ENCODE measurements around the gene FAM117B. TPM values are rescaled to one million over a fixed set of nuclear protein-coding genes. Genes with fewer than 3 reads are reported as not detected.

The FAM117B gene
- total and polyA plus RNA-seq, 4 donors = 0.65 to 3.4 (median 2.4) TPM

DNA sequence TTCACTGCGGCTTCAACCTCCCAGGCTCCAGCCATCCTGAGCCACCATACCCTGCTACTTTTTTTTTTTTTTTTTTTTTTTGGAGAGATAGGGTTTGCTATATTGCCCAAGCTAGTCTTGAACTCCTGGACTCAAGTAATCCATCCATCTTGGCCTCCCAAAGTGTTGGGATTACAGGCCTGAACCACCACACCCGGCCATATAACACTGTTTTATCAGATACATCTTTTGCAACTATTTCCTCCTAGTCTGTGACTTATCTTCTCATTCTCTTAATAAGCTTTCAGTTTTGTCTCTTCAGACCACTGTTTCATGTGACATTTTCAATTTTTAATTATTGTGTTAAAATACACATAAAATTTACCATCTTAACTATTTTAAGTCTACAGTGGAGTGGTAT is 35.7 kb upstream of the FAM117B start:
- no peaks in the 10 kb centered on the region for H3K36me3 ChIP-seq (ENCODE audit: control insufficient read depth in 4 of 4, insufficient read depth in 3 of 4, low read depth in 1 of 4, low read length in 3 of 4)
- H3K27ac ChIP-seq (ENCODE audit: low read depth in 1 of 2, low read length in 2 of 2) = no peak overlapping the region
- H3K4me3 ChIP-seq (ENCODE audit: low read depth in 1 of 3, low read length in 3 of 3) = no peak overlapping the region
- H3K27me3 ChIP-seq (ENCODE audit: control insufficient read depth in 4 of 4, insufficient read depth in 4 of 4, low read length in 3 of 4) = no peaks in the 10 kb centered on the region
- H3K9ac ChIP-seq (ENCODE audit: low read depth in 1 of 2, low read length in 2 of 2) = no peak overlapping the region
- 93% methylated on average over 2 of the region's 2 CpGs for WGBS
- H3K4me1 ChIP-seq (ENCODE audit: control insufficient read depth in 4 of 4, insufficient read depth in 4 of 4, low read length in 3 of 4) = no peaks in the 10 kb centered on the region
- DNase-seq (ENCODE audit: low spot score) = no peak
- TF ChIP-seq SP1 (IDR thresholded peaks at IDR 0.05) (no peak), HNF4A (conservative IDR thresholded peaks at IDR 0.05) (no peak), HNF4G (IDR thresholded peaks at IDR 0.05) (no peak), EGR1 (IDR thresholded peaks at IDR 0.05; ENCODE audit: low read depth in 2 of 2) (no peak), JUND (IDR thresholded peaks at IDR 0.05) (no peak), CTCF (IDR thresholded peaks at IDR 0.05; ENCODE audit: low read depth, low read length, missing input control) (no peak), RXRA (IDR thresholded peaks at IDR 0.05) (no peak), YY1 (IDR thresholded peaks at IDR 0.05) (no peak), REST (IDR thresholded peaks at IDR 0.05) (no peak), RAD21 (IDR thresholded peaks at IDR 0.05) (no peak), FOXA1 (IDR thresholded peaks at IDR 0.05) (no peak), NR2F2 (IDR thresholded peaks at IDR 0.05) (no peak), GABPA (IDR thresholded peaks at IDR 0.05 in 1 of 2, conservative IDR thresholded peaks at IDR 0.05 in 1 of 2) (no peak), FOXA2 (IDR thresholded peaks at IDR 0.05) (no peak), ZBTB33 (IDR thresholded peaks at IDR 0.05) (no peak), TAF1 (conservative IDR thresholded peaks at IDR 0.05) (no peak)
- TF ChIP-seq, protein P1, sequence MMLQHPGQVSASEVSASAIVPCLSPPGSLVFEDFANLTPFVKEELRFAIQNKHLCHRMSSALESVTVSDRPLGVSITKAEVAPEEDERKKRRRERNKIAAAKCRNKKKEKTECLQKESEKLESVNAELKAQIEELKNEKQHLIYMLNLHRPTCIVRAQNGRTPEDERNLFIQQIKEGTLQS (IDR thresholded peaks at IDR 0.05) = no peak
- TF ChIP-seq, protein P2, sequence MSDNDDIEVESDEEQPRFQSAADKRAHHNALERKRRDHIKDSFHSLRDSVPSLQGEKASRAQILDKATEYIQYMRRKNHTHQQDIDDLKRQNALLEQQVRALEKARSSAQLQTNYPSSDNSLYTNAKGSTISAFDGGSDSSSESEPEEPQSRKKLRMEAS (IDR thresholded peaks at IDR 0.05) = no peak
- no peaks in the 10 kb centered on the region for H3K9me3 ChIP-seq (ENCODE audit: control insufficient read depth in 4 of 4, low read length in 3 of 4)
